Measurements from ENCODE around the gene CGNL1. TPM values are rescaled to one million over a fixed set of nuclear protein-coding genes. Genes with fewer than 3 reads are reported as not detected.

Gene CGNL1
- polyA plus RNA-seq, 1 of the 3 experiments (the other 2 are of a cell fraction) = 0.23 TPM

DNA sequence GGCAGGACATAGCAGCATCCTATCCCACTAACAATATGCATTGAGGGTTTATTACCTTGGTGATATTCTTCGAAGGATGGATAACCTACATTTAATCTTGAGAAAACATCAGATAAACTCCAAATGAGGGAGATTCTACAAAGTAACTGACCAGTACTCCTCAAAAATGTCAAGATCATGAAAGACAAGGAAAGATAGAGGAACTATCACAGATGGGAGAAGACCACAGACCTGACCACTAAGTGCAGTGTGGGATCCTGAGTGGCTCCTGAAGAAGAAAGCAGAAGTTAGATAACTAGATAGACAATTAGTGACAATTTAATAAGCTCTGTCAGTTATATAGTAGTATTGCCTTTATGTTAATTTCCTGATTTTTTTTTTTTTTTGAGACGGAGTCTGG lies 17.7 kb upstream of the CGNL1 start (continued):
- TF ChIP-seq, protein P1, sequence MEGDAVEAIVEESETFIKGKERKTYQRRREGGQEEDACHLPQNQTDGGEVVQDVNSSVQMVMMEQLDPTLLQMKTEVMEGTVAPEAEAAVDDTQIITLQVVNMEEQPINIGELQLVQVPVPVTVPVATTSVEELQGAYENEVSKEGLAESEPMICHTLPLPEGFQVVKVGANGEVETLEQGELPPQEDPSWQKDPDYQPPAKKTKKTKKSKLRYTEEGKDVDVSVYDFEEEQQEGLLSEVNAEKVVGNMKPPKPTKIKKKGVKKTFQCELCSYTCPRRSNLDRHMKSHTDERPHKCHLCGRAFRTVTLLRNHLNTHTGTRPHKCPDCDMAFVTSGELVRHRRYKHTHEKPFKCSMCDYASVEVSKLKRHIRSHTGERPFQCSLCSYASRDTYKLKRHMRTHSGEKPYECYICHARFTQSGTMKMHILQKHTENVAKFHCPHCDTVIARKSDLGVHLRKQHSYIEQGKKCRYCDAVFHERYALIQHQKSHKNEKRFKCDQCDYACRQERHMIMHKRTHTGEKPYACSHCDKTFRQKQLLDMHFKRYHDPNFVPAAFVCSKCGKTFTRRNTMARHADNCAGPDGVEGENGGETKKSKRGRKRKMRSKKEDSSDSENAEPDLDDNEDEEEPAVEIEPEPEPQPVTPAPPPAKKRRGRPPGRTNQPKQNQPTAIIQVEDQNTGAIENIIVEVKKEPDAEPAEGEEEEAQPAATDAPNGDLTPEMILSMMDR (IDR thresholded peaks at IDR 0.05) = no peak

GRCh38 chr15:57363661-57364060 lies 12.6 kb upstream of the CGNL1 start:
- Histone ChIP-seq H3K79me2 (ENCODE audit: insufficient read depth) (no peaks in the 10 kb centered on the region), H3K9me3 (no peaks in the 10 kb centered on the region), H3K4me2 (no peak overlapping the region), H2AFZ (ENCODE audit: low read depth) (no peak overlapping the region), H3K4me1 (ENCODE audit: control insufficient read depth in 1 of 2, insufficient read depth in 2 of 2, low read depth in 1 of 2, low read length in 1 of 2) (no peaks in the 10 kb centered on the region), H3K4me3 (ENCODE audit: low read depth in 2 of 2, low read length in 1 of 2) (no peak overlapping the region), H3K9me2 (no peaks in the 10 kb centered on the region), H3K36me3 (replicated peaks in 1 of 2; ENCODE audit: control insufficient read depth in 1 of 2, insufficient read depth in 2 of 2, low read length in 1 of 2) (no peaks in the 10 kb centered on the region), H3K27ac (ENCODE audit: low read depth in 2 of 2, low read length in 1 of 2) (no peak overlapping the region), H4K20me1 (ENCODE audit: insufficient read depth) (no peaks in the 10 kb centered on the region), H3F3A (replicated peaks; ENCODE audit: insufficient read depth) (no peaks in the 10 kb centered on the region), H3K27me3 (ENCODE audit: insufficient read depth) (no peaks in the 10 kb centered on the region), H3K9ac (no peak overlapping the region)
- POLR2A ChIA-PET = interaction anchor here (0.5 kb wide), 1 partner anchor 749 kb away, joined by 3 read pairs; no protein-coding TSS in a partner anchor
- no peak for DNase-seq
- no peak for TF ChIP-seq GABPA (IDR thresholded peaks at IDR 0.05; ENCODE audit: low read depth)
- no peak for TF ChIP-seq ELF1 (IDR thresholded peaks at IDR 0.05)
- no peak for TF ChIP-seq GATA2 (CRISPR knock-in tag; IDR thresholded peaks at IDR 0.05)
- TF ChIP-seq RFX5 (IDR thresholded peaks at IDR 0.05; ENCODE audit: low read length) = no peak
- TF ChIP-seq MEF2A (IDR thresholded peaks at IDR 0.05; ENCODE audit: borderline replicate concordance, low read depth) = no peak
- TF ChIP-seq SIN3A (IDR thresholded peaks at IDR 0.05; ENCODE audit: borderline replicate concordance, low read depth, low read length) = no peak
- TF ChIP-seq FOXM1 (IDR thresholded peaks at IDR 0.05; ENCODE audit: low read depth) = no peak
- 90% methylated on average over 1 of the region's 1 CpG for WGBS (ENCODE audit: low lambda C conversion rate)
- CTCF ChIA-PET = interaction anchor here (1.0 to 1.9 kb wide), 5 partner anchors 12 to 196 kb away, joined by 3 to 6 read pairs (median 5); no protein-coding TSS in a partner anchor

DNA sequence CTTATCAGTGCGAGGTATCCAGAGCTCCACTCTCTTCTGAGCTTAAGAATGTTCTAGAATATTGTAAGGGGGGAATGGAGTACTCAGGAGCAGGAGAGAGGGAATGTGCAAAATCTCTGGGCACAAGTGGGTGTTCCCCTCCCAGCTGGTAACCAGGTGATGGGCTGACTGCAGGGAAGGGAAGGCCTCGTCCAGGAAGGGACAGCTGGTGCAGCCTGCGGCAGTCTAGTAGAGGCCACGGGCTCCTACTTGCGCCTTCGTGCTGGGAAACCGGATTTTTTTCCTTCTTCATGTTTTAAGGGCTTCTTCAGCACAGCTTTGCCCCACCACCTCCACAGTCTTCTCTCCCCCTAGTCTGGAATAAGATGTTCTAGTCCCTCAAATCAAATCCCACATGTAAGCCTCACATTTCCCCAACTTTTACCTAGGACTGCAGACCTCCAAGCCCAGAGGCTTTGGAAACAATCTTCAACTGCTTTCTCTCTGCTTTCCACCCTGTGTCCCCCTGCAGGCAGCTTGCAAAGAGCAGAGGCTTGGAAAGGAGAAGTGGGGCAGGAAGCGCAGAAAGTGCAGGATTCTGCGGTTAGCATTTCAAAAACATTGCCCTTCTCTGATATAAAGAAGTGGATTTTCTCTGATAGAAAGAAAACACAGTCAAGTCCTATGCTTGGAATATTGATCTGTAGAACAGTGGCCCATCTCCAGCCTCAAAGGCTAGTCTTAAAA lies 11.9 kb upstream of the CGNL1 start:
- H3K9ac ChIP-seq = no peak overlapping the region
- H3F3A ChIP-seq (replicated peaks; ENCODE audit: insufficient read depth) = no peaks in the 10 kb centered on the region
- no peaks in the 10 kb centered on the region for H3K4me1 ChIP-seq (ENCODE audit: control insufficient read depth in 1 of 2, insufficient read depth in 2 of 2, low read depth in 1 of 2, low read length in 1 of 2)
- no peak overlapping the region for H3K4me2 ChIP-seq
- H3K9me2 ChIP-seq = no peaks in the 10 kb centered on the region
- H3K36me3 ChIP-seq (replicated peaks in 1 of 2; ENCODE audit: control insufficient read depth in 1 of 2, insufficient read depth in 2 of 2, low read length in 1 of 2) = no peaks in the 10 kb centered on the region
- no peak overlapping the region for H3K27ac ChIP-seq (ENCODE audit: low read depth in 2 of 2, low read length in 1 of 2)
- no peaks in the 10 kb centered on the region for H3K27me3 ChIP-seq (ENCODE audit: insufficient read depth)
- no peaks in the 10 kb centered on the region for H3K9me3 ChIP-seq
- no peak overlapping the region for H3K4me3 ChIP-seq (ENCODE audit: low read depth in 2 of 2, low read length in 1 of 2)
- ChIA-PET POLR2A (interaction anchor here (0.5 kb wide), 1 partner anchor 748 kb away, joined by 3 read pairs; no protein-coding TSS in a partner anchor), CTCF (interaction anchor here (0.7 to 1.9 kb wide), 7 partner anchors 11 to 196 kb away, joined by 3 to 7 read pairs (median 5); no protein-coding TSS in a partner anchor)
- TF ChIP-seq, protein P1 (IDR thresholded peaks at IDR 0.05) = peak; percentile 25; the same call in 1 of the 2 replicates
- TF ChIP-seq FOXJ3 (CRISPR knock-in tag; IDR thresholded peaks at IDR 0.05) = no peak
- peak overlapping the region; percentile 11; the same call in 1 of the 2 replicates for H2AFZ ChIP-seq (ENCODE audit: low read depth)
- H3K79me2 ChIP-seq (ENCODE audit: insufficient read depth) = no peaks in the 10 kb centered on the region
- no peak for DNase-seq
- 86% methylated on average over 9 of the region's 9 CpGs for WGBS (ENCODE audit: low lambda C conversion rate)
- H4K20me1 ChIP-seq (ENCODE audit: insufficient read depth) = no peaks in the 10 kb centered on the region
